HEK293 (cell line): ENCODE measurements around the gene CCDC92.

Source experiments
- CTCF ChIA-PET: fragments of 350-600 bp; formaldehyde crosslinking; extraction: SDS; loops from one replicate; lab custom pipeline; 2021; ENCODE audit warnings: antibody characterized with exemption; lab: Yijun Ruan, JAX
- POLR2A ChIA-PET: fragments of 300-600 bp; formaldehyde crosslinking; extraction: SDS; loops from one replicate; lab custom pipeline; 2020; ENCODE audit warnings: antibody characterized with exemption, inconsistent platforms; lab: Yijun Ruan, JAX
- H3K27ac ChIP-seq: fragments of 200-500 bp; sonication (Bioruptor generic); 2 replicates; pipeline ENCODE4 v1.5.1; 2014; ENCODE audit warnings: low read depth, low read length, control low read depth, inconsistent platforms; ENCODE audit errors: extremely low read depth
- H3K36me3 ChIP-seq, 2 experiments: fragments of 200-500 bp in 1 of 2; sonication (Bioruptor generic) in 1 of 2; 1 replicate in 1 of 2; 2 replicates in 1 of 2; pipeline ENCODE4 v1.5.1; 2014 to 2017; ENCODE audit warnings: inconsistent platforms in 2 of 2, low read length in 2 of 2; ENCODE audit not compliant: control insufficient read depth in 2 of 2, insufficient read depth in 1 of 2
- H3K4me1 ChIP-seq: fragments of 200-500 bp; sonication (Bioruptor generic); 2 replicates; pipeline ENCODE4 v1.5.1; 2014; ENCODE audit warnings: mild to moderate bottlenecking, low read length, inconsistent platforms; ENCODE audit not compliant: control insufficient read depth, insufficient read depth
- H3K4me3 ChIP-seq: 2 replicates; pipeline ENCODE4 v1.5.1; 2011; ENCODE audit warnings: low read depth, mild to moderate bottlenecking, control low read depth, low read length, moderate library complexity
- H3K9me3 ChIP-seq: fragments of 200-500 bp; sonication (Bioruptor generic); 2 replicates; pipeline ENCODE4 v1.5.1; 2014; ENCODE audit warnings: low read depth, low read length, inconsistent platforms; ENCODE audit not compliant: control insufficient read depth, insufficient read depth
- CTCF ChIP-seq: fragments of 450-650 bp; formaldehyde crosslinking; IDR thresholded peaks from 2 replicates; pipeline ENCODE4 v1.5.1; 2016; ENCODE audit warnings: missing biosample characterization, missing genetic modification characterization
- KLF1 ChIP-seq: fragments of 450-650 bp; formaldehyde crosslinking; IDR thresholded peaks from 2 replicates; pipeline ENCODE4 v1.5.1; 2016; ENCODE audit warnings: missing biosample characterization, missing genetic modification characterization
- KLF8 ChIP-seq: fragments of 450-650 bp; formaldehyde crosslinking; IDR thresholded peaks from 2 replicates; pipeline ENCODE4 v1.5.1; 2016; ENCODE audit warnings: missing biosample characterization, missing genetic modification characterization
- PRDM2 ChIP-seq: fragments of 450-650 bp; formaldehyde crosslinking; IDR thresholded peaks from 2 replicates; pipeline ENCODE4 v1.5.1; 2016; ENCODE audit warnings: missing biosample characterization, missing genetic modification characterization, borderline replicate concordance
- PRDM4 ChIP-seq: fragments of 450-650 bp; formaldehyde crosslinking; IDR thresholded peaks from 2 replicates; pipeline ENCODE4 v1.5.1; 2017; ENCODE audit warnings: missing biosample characterization, missing genetic modification characterization
- PRDM6 ChIP-seq: fragments of 450-650 bp; formaldehyde crosslinking; IDR thresholded peaks from 2 replicates; pipeline ENCODE4 v1.5.1; 2017; ENCODE audit warnings: missing biosample characterization, missing genetic modification characterization
- ZBTB20 ChIP-seq: fragments of 450-650 bp; formaldehyde crosslinking; IDR thresholded peaks from 2 replicates; pipeline ENCODE4 v1.5.1; 2016; ENCODE audit warnings: missing biosample characterization, missing genetic modification characterization
- ZBTB21 ChIP-seq: fragments of 450-650 bp; formaldehyde crosslinking; IDR thresholded peaks from 2 replicates; pipeline ENCODE4 v1.5.1; 2017; ENCODE audit warnings: missing biosample characterization, missing genetic modification characterization
- ZEB2 ChIP-seq: fragments of 450-650 bp; formaldehyde crosslinking; IDR thresholded peaks from 2 replicates; pipeline ENCODE4 v1.5.1; 2016; ENCODE audit warnings: missing biosample characterization, missing genetic modification characterization
- ZNF114 ChIP-seq: fragments of 450-650 bp; formaldehyde crosslinking; IDR thresholded peaks from 2 replicates; pipeline ENCODE4 v1.5.0; 2017; ENCODE audit warnings: missing biosample characterization, missing genetic modification characterization
- ZNF175 ChIP-seq: fragments of 450-650 bp; formaldehyde crosslinking; IDR thresholded peaks from 2 replicates; pipeline ENCODE4 v1.5.1; 2016; ENCODE audit warnings: missing biosample characterization, missing genetic modification characterization
- ZNF202 ChIP-seq: fragments of 450-650 bp; formaldehyde crosslinking; IDR thresholded peaks from 2 replicates; pipeline ENCODE4 v1.5.1; 2016; ENCODE audit warnings: missing biosample characterization, missing genetic modification characterization, borderline replicate concordance
- ZNF211 ChIP-seq: fragments of 450-650 bp; formaldehyde crosslinking; IDR thresholded peaks from 2 replicates; pipeline ENCODE4 v1.5.1; 2016; ENCODE audit warnings: low read depth, missing biosample characterization, missing genetic modification characterization
- ZNF214 ChIP-seq: fragments of 450-650 bp; formaldehyde crosslinking; IDR thresholded peaks from 2 replicates; pipeline ENCODE4 v1.5.1; 2017; ENCODE audit warnings: missing biosample characterization, mild to moderate bottlenecking, missing genetic modification characterization, borderline replicate concordance
- ZNF23 ChIP-seq: fragments of 450-650 bp; formaldehyde crosslinking; IDR thresholded peaks from 2 replicates; pipeline ENCODE4 v1.5.1; 2016; ENCODE audit warnings: missing biosample characterization, missing genetic modification characterization, borderline replicate concordance
- ZNF510 ChIP-seq: fragments of 450-650 bp; formaldehyde crosslinking; IDR thresholded peaks from 2 replicates; pipeline ENCODE4 v1.5.1; 2018; ENCODE audit warnings: mild to moderate bottlenecking, missing genetic modification characterization, missing biosample characterization; ENCODE audit not compliant: insufficient replicate concordance
- ZNF561 ChIP-seq: fragments of 450-650 bp; IDR thresholded peaks from 2 replicates; pipeline ENCODE4 v1.5.1; 2018; ENCODE audit warnings: missing biosample characterization, missing genetic modification characterization, borderline replicate concordance
- ZNF658 ChIP-seq: fragments of 450-650 bp; formaldehyde crosslinking; IDR thresholded peaks from 2 replicates; pipeline ENCODE4; 2016; ENCODE audit warnings: missing biosample characterization, missing genetic modification characterization
- ZNF843 ChIP-seq: fragments of 450-650 bp; formaldehyde crosslinking; IDR thresholded peaks from 2 replicates; pipeline ENCODE4 v1.5.1; 2016; ENCODE audit warnings: missing biosample characterization, missing genetic modification characterization
- ZSCAN4 ChIP-seq: fragments of 450-650 bp; formaldehyde crosslinking; IDR thresholded peaks from 2 replicates; pipeline ENCODE4 v1.5.1; 2017; ENCODE audit warnings: missing biosample characterization, missing genetic modification characterization

CCDC92 gene

DNA sequence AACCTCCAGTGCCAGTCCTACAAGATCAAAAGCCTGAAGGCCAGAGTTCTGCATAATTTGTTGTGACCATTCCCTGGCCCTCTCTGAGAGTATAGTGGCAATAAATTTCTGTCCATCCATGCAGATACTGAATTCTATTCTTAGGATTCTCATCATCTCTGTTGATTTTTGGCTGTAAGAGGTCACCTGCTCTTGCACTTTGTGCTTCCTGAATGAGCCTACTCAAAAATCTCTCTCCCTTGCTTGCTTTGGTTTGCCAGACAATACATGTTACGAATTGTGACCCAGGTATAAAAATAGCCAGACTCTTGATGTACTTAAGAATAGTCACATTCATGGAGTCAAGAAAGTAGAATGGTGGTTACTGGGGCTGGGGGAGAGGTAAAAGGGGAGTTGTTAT, 17.1 kb upstream of the CCDC92 start:
- CTCF ChIA-PET: interaction anchor here (2.0 kb wide), 1 partner anchor 43 kb away, joined by 10 read pairs; no protein-coding TSS in a partner anchor
- POLR2A ChIA-PET: interaction anchor here (1.1 kb wide), 1 partner anchor 12 kb away, joined by 3 read pairs; no protein-coding TSS in a partner anchor
- peaks cover 18 to 74% of the 10 kb centered on the region in 2 experiments; a peak in 2 of 3 replicates for H3K36me3 ChIP-seq
- TF ChIP-seq PRDM4: no peak
- no peak for TF ChIP-seq ZNF561 (tag by site-specific recombination)
- no peak for TF ChIP-seq ZBTB20 (tag by site-specific recombination)
- TF ChIP-seq ZSCAN4 (tag by site-specific recombination): no peak
- no peak for TF ChIP-seq ZNF510 (tag by site-specific recombination)
- TF ChIP-seq ZNF211: no peak
- no peak for TF ChIP-seq ZNF214 (tag by site-specific recombination)
- TF ChIP-seq ZBTB21 (tag by site-specific recombination): no peak
- no peak for TF ChIP-seq ZNF202 (tag by site-specific recombination)
- no peak for TF ChIP-seq KLF8 (tag by site-specific recombination)
- no peak for TF ChIP-seq PRDM6 (tag by site-specific recombination)
- H3K4me1 ChIP-seq: peaks cover 4% of the 10 kb centered on the region; the same call in 1 of the 2 replicates
- no peak overlapping the region for H3K4me3 ChIP-seq
- H3K9me3 ChIP-seq: no peaks in the 10 kb centered on the region
- no peak overlapping the region for H3K27ac ChIP-seq

GRCh38 chr12:123989168-123989567, 16.5 kb upstream of the CCDC92 start:
- Histone ChIP-seq H3K27ac (no peak overlapping the region), H3K9me3 (no peaks in the 10 kb centered on the region), H3K4me1 (peaks cover 4% of the 10 kb centered on the region; the same call in 1 of the 2 replicates), H3K4me3 (no peak overlapping the region), H3K36me3 (peaks cover 18 to 71% of the 10 kb centered on the region in 2 experiments; a peak in 2 of 3 replicates)
- POLR2A ChIA-PET: no interaction called here
- CTCF ChIA-PET: no interaction called here
- TF ChIP-seq KLF1 (tag by site-specific recombination) (no peak), ZNF114 (tag by site-specific recombination) (no peak), PRDM6 (tag by site-specific recombination) (no peak), PRDM2 (tag by site-specific recombination) (no peak), CTCF (tag by site-specific recombination) (no peak), ZNF843 (tag by site-specific recombination) (no peak), ZNF175 (tag by site-specific recombination) (no peak), ZEB2 (tag by site-specific recombination) (no peak), ZNF658 (no peak), ZNF23 (tag by site-specific recombination) (no peak)
